HFFc6 (cell line): ENCODE measurements around the gene DYSF. TPM values are rescaled to one million over a fixed set of nuclear protein-coding genes. Genes with fewer than 3 reads are reported as not detected.
A peak's percentile ranks its signal among the peaks of the same experiment; 100 is the strongest.

Experiments used
- DNase-seq: peaks from one replicate; pipeline ENCODE4 v3.0.0-alpha.2; 2018
- H3K27ac Mint-ChIP-seq: 2 replicates; pipeline ENCODE4 v1.8.0; 2020; ENCODE audit warnings: mild to moderate bottlenecking, mixed read lengths
- H3K27me3 Mint-ChIP-seq: 2 replicates; pipeline ENCODE4 v1.8.0; 2021; ENCODE audit warnings: mild to moderate bottlenecking, moderate library complexity, mixed read lengths; ENCODE audit not compliant: insufficient read depth
- H3K36me3 Mint-ChIP-seq: 2 replicates; pipeline ENCODE4 v1.8.0; 2021; ENCODE audit warnings: low read depth, mixed read lengths
- H3K4me1 Mint-ChIP-seq: 2 replicates; pipeline ENCODE4 v1.8.0; 2020; ENCODE audit warnings: low read depth, mixed read lengths
- H3K4me3 Mint-ChIP-seq: 2 replicates; pipeline ENCODE4 v1.8.0; 2020; ENCODE audit warnings: mild to moderate bottlenecking, moderate library complexity, mixed read lengths
- H3K9me3 Mint-ChIP-seq: 2 replicates; pipeline ENCODE4 v1.8.0; 2020; ENCODE audit warnings: mild to moderate bottlenecking, mixed read lengths
- CTCF ChIP-seq: fragments of 200-600 bp; sonication (generic); IDR thresholded peaks from 2 replicates; pipeline ENCODE4 v1.5.0; 2021; ENCODE audit warnings: antibody characterized with exemption, mild to moderate bottlenecking
- total RNA-seq, 6 experiments: library from RNA; stranded (reverse); fragmentation: NEBNext Ultra II Directional; extraction: Animal tissue kit (Norgen Biotek cat#: 25700); gene quantifications; 2 replicates in 1 of 6; 3 replicates in 5 of 6; pipeline ENCODE4 v1.2.3, GENCODE V29; 2021

Gene DYSF
- total RNA-seq, 6 experiments from 2014 or later = 0.07 to 0.57 (median 0.32) TPM

- no peak overlapping the region for H3K4me3 Mint-ChIP-seq
- H3K27me3 Mint-ChIP-seq = peaks cover 30% of the 10 kb centered on the region
- H3K9me3 Mint-ChIP-seq = no peaks in the 10 kb centered on the region
- H3K4me1 Mint-ChIP-seq = peaks cover 7% of the 10 kb centered on the region; the same call in 1 of the 2 replicates
- DNase-seq = no peak
- TF ChIP-seq CTCF = no peak
- no peaks in the 10 kb centered on the region for H3K36me3 Mint-ChIP-seq
- no peak overlapping the region for H3K27ac Mint-ChIP-seq
These were observed 216.5 kb downstream of the DYSF start for GRCh38 chr2:71669628-71670429.

DNA sequence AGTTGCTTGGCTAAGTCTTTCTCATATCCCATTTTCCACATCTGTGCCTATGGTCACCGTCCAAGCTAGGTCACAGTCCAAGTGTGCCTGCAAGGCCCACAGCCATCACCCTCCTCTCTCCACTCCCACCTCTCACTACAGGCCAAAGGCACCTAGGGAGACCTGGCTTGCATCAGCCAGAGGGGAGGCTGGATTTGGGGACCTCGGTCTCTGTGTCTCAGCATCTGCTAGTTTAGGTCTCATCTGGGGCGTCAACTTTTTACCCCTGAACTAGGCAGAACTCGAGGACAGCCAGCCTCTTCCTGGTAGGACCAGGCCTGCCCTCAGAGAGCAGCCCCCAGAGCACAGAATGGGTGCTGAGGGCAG, 217.1 kb downstream of the DYSF start:
- Mint-ChIP-seq H3K36me3 (no peaks in the 10 kb centered on the region), H3K27ac (no peak overlapping the region), H3K9me3 (no peaks in the 10 kb centered on the region), H3K4me1 (peaks cover 7% of the 10 kb centered on the region; the same call in 1 of the 2 replicates), H3K27me3 (peaks cover 30% of the 10 kb centered on the region), H3K4me3 (no peak overlapping the region)
- no peak for DNase-seq
- no peak for TF ChIP-seq CTCF

- Mint-ChIP-seq H3K27ac (no peak overlapping the region), H3K4me3 (no peak overlapping the region), H3K9me3 (no peaks in the 10 kb centered on the region), H3K36me3 (no peaks in the 10 kb centered on the region), H3K4me1 (peaks cover 7% of the 10 kb centered on the region; the same call in 1 of the 2 replicates), H3K27me3 (peaks cover 27% of the 10 kb centered on the region)
- no peak for DNase-seq
- TF ChIP-seq CTCF = no peak
These were observed 218.0 kb downstream of the DYSF start for GRCh38 chr2:71671203-71671854.

- peak; percentile 35 for TF ChIP-seq CTCF
- Mint-ChIP-seq H3K36me3 (no peaks in the 10 kb centered on the region), H3K4me3 (no peak overlapping the region), H3K4me1 (peaks cover 7% of the 10 kb centered on the region; the same call in 1 of the 2 replicates), H3K9me3 (no peaks in the 10 kb centered on the region), H3K27ac (no peak overlapping the region), H3K27me3 (peaks cover 22% of the 10 kb centered on the region)
- no peak for DNase-seq
These were observed 218.8 kb downstream of the DYSF start for GRCh38 chr2:71671895-71672825.
